ENCODE data around the gene F2.

DNA sequence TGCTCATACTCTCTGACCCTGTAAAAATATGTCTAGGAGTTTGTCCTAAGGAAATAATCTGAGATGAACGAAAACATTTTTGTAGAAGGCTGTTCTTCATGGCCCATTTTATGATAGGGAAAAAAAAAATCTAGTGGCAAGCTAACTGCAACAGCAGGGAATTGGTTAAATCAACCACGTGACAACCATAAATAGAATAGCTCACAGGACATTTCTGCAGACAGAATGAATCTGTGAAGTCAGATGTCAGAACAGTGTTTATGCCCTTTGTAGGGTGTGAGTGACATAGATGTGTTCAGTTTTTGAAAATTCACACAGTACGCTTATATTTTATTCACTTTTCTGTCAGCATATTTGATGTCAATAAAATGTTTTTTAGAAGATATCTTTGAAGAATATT, 34.6 kb upstream of the F2 start:
- TF ChIP-seq TAF1 (IDR thresholded peaks at IDR 0.05; ENCODE audit: borderline replicate concordance, insufficient read depth, low read length): no peak
- TF ChIP-seq POLR2AphosphoS5 (IDR thresholded peaks at IDR 0.05; ENCODE audit: low read depth, low read length): no peak

All from PFSK-1 (cell line).